Measurements from ENCODE around the gene CDIPT. TPM values are rescaled to one million over a fixed set of nuclear protein-coding genes. Genes with fewer than 3 reads are reported as not detected.

Gene CDIPT
- total RNA-seq, 1 donor from 2014 or later = 85.0 TPM

DNA sequence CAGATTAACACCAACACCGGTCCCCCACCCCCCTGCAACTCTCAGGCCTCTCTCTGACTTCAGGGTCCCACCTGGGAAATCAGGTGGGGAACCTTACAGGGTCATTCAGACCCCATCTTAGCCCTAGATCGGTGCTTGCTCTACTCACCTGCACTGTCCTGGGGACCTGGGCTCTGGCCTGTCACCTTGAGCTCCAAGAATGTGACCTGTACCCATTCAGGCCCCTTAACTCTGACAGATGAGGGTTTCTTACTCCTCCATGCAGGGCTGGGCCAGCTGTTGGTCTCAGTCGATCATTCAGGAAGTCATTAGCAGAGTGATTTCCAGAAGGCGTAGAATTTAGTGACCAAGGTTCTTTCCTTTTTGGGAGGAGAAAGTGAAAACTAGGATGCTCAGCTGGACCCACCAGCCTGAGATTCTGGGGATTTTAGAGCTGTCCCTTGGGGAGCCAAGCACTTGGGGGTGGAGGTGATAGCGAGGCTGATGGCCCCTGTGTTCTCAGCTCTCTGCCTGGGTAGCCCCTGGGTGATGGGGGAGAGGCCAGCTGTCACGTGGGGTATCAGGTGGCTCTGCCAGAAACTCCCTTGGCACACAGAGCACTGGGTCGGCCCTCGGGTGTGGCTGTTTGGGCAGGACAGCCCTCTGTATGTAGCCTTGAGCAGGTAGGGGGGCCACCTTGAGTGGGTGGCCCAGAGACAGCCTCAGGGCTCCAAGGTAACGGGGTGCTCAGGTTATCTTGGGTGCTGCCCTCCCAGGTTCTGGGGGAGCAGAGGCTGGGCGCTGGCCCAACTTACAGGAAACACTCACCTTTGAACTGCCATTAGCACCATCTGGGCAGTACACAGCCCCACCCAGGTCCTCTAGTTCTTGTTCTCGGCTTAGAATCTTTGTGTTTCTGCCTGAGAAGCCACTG lies 42.0 kb downstream of the CDIPT start:
- TF ChIP-seq, protein P1, sequence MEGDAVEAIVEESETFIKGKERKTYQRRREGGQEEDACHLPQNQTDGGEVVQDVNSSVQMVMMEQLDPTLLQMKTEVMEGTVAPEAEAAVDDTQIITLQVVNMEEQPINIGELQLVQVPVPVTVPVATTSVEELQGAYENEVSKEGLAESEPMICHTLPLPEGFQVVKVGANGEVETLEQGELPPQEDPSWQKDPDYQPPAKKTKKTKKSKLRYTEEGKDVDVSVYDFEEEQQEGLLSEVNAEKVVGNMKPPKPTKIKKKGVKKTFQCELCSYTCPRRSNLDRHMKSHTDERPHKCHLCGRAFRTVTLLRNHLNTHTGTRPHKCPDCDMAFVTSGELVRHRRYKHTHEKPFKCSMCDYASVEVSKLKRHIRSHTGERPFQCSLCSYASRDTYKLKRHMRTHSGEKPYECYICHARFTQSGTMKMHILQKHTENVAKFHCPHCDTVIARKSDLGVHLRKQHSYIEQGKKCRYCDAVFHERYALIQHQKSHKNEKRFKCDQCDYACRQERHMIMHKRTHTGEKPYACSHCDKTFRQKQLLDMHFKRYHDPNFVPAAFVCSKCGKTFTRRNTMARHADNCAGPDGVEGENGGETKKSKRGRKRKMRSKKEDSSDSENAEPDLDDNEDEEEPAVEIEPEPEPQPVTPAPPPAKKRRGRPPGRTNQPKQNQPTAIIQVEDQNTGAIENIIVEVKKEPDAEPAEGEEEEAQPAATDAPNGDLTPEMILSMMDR (IDR thresholded peaks at IDR 0.05; ENCODE audit: unreplicated experiment) = no peak
- DNase-seq (ENCODE audit: low spot score) = no peak
- Mint-ChIP-seq H3K9me3 (ENCODE audit: unreplicated experiment) (no peaks in the 10 kb centered on the region), H3K4me1 (ENCODE audit: unreplicated experiment) (peaks cover 26% of the 10 kb centered on the region), H3K27me3 (ENCODE audit: unreplicated experiment) (peaks cover 10% of the 10 kb centered on the region), H3K27ac (ENCODE audit: unreplicated experiment) (no peak overlapping the region), H3K36me3 (ENCODE audit: low read depth, unreplicated experiment) (peaks cover 20% of the 10 kb centered on the region), H3K4me3 (ENCODE audit: unreplicated experiment) (no peak overlapping the region)

- H3K4me1 Mint-ChIP-seq (ENCODE audit: unreplicated experiment) = peaks cover 27% of the 10 kb centered on the region
- peaks cover 20% of the 10 kb centered on the region for H3K36me3 Mint-ChIP-seq (ENCODE audit: low read depth, unreplicated experiment)
- peak within 1 kb of the TSS; percentile 36 for H3K27ac Mint-ChIP-seq (ENCODE audit: unreplicated experiment)
- TF ChIP-seq, protein P1 (IDR thresholded peaks at IDR 0.05; ENCODE audit: unreplicated experiment) = no peak
- peaks cover 11% of the 10 kb centered on the region for H3K27me3 Mint-ChIP-seq (ENCODE audit: unreplicated experiment)
- H3K9me3 Mint-ChIP-seq (ENCODE audit: unreplicated experiment) = no peaks in the 10 kb centered on the region
- peak within 1 kb of the TSS; percentile 68 for H3K4me3 Mint-ChIP-seq (ENCODE audit: unreplicated experiment)
- DNase-seq (ENCODE audit: low spot score) = no peak
Measured at GRCh38 chr16:29820271-29820701, 42.7 kb downstream of the CDIPT start, which contains the start of gene MVP. Gene MVP, plus strand, starts transcription at chr16:29820462. Its CDS starts 10,088 bp downstream, at chr16:29830550.

GRCh38 chr16:29819506-29819905 lies 43.5 kb downstream of the CDIPT start:
- H3K27me3 Mint-ChIP-seq (ENCODE audit: unreplicated experiment) = peaks cover 8% of the 10 kb centered on the region

GRCh38 chr16:29818082-29818481 lies 44.9 kb downstream of the CDIPT start:
- Mint-ChIP-seq H3K4me1 (ENCODE audit: unreplicated experiment) (peaks cover 42% of the 10 kb centered on the region), H3K36me3 (ENCODE audit: low read depth, unreplicated experiment) (peaks cover 20% of the 10 kb centered on the region), H3K4me3 (ENCODE audit: unreplicated experiment) (peak overlapping the region; percentile 75), H3K27me3 (ENCODE audit: unreplicated experiment) (peaks cover 15% of the 10 kb centered on the region), H3K27ac (ENCODE audit: unreplicated experiment) (no peak overlapping the region), H3K9me3 (ENCODE audit: unreplicated experiment) (no peaks in the 10 kb centered on the region)
- no peak for DNase-seq (ENCODE audit: low spot score)
- TF ChIP-seq, protein P1 (IDR thresholded peaks at IDR 0.05; ENCODE audit: unreplicated experiment) = no peak

More at GRCh38 chr16:29819506-29819905, 43.5 kb downstream of the CDIPT start:
- H3K36me3 Mint-ChIP-seq (ENCODE audit: low read depth, unreplicated experiment) = peaks cover 20% of the 10 kb centered on the region
- peaks cover 31% of the 10 kb centered on the region for H3K4me1 Mint-ChIP-seq (ENCODE audit: unreplicated experiment)
- peak overlapping the region; percentile 36 for H3K27ac Mint-ChIP-seq (ENCODE audit: unreplicated experiment)
- H3K4me3 Mint-ChIP-seq (ENCODE audit: unreplicated experiment) = peak overlapping the region; percentile 40
- no peaks in the 10 kb centered on the region for H3K9me3 Mint-ChIP-seq (ENCODE audit: unreplicated experiment)
- DNase-seq (ENCODE audit: low spot score) = no peak
- TF ChIP-seq, protein P1 (IDR thresholded peaks at IDR 0.05; ENCODE audit: unreplicated experiment) = no peak
